HG02981 (cell line): ENCODE data around the gene AMFR.

Experiments used
- ATAC-seq: cut with Tn5 transposase; IDR thresholded peaks from one replicate; pipeline ENCODE4 v1.9.1; 2021; ENCODE audit warnings: mild to moderate bottlenecking, moderate library complexity; ENCODE audit not compliant: unreplicated experiment

AMFR gene

DNA sequence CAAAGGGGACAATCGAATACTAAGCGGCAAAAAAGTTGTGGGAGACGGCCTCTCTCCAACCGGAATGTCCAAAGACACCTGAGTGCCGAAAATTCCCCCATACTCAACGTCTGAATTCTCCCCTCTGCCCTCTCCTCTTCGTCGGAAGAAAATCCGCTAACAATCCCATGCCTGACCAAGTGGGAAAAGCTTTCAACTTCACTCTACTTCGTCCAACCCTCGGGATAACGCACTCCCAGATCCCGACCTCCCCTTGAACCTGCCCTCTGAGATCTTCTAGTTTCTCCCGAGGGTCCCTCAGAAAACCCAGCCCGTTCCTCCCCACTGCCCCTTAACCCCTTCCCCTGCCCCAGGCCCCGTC is 961 bp downstream of the AMFR start:
- ATAC-seq: no peak

DNA sequence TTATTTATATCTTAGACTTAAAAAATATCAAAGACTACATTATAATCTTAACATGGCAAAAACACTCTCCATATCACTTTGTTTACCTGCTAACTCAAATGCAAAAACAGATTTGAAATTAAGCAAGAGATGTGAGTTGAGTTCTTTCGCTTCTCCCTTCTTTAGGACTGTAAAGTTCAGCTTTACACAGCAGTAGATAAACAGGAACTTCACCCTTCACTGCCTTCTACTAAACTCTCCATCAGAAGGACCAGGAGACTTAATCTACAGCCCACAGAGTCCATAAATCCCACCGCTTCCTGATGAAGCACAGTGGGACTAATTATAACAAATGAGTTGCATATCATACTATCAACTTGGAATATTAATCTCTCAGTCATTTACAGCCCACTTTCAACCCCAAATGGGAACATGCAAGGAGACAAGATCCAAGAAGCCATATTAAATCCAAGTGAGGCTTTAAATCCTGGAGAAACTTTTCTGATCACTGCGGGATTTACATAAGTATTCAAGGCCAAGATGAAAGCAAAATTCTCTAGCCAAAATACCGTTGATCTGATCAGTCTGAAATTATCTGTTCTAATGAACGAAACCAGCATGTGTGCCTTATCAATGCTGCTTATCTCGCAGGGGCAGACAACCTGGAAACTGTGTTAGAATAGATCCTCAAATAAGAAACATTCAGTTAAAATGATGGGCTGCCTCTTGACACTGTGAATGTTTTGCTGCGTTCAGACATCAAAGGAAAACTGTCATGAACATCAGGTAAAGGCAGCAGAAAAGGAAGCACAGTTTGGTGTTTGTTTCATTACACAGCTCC is 1.6 kb downstream of the AMFR start:
- ATAC-seq: no peak

DNA sequence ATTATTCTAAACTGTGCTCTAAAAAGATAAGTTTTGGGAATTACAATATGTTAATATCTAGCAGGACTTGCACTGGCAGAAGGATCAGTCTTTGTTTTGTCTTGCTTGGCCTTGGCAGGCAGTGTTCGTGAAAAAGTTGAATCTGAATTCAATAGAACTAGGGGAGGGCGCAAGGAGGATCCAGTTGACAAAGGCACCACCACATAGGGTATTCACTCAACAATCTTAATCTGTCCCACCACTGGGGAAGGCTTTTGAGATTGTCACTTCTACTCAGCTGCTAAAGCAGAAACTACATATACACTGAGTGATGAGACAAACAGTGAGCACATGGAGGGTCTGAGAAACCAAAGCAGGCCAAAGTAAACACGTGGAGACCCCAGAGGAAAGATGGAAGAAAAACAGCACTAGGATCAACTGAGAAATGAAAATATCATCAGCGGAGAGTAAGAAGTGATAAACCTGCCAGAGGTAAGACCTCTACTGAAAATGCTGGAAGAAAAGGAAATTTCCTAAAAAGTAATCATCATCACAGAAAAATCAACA is 2.4 kb downstream of the AMFR start:
- ATAC-seq: no peak

DNA sequence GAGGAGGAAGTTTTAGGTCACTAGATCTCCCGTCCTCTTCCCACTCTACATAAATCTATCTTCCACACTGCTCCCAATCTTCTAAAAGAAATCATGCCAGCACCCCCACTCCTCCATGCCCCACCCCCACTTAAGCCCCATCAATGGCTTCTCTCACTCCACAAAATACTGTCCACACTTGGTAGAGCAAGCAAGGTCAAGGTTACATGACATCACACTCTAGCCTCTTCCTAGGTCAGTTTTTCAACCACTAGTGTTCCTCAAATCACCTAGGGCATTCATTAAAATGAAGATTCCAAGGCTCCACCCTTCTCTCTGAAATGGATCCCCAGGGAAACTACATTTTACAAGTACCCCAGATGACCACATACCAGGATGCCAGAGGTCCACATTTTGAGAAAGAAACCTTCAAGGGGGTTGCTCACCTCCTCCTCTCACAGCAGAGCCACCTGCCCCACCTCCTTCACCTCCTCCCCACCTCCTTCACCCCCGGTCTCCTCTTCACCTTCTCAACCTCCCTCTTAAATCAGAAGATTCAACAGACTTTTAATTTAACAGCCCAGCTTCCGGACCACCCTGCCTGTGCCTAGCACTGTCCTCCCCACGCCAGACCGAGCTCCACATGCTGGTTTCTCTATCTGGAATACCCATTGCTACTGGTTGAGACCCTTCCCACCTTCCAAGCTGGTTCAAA is 3.2 kb downstream of the AMFR start:
- no peak for ATAC-seq

DNA sequence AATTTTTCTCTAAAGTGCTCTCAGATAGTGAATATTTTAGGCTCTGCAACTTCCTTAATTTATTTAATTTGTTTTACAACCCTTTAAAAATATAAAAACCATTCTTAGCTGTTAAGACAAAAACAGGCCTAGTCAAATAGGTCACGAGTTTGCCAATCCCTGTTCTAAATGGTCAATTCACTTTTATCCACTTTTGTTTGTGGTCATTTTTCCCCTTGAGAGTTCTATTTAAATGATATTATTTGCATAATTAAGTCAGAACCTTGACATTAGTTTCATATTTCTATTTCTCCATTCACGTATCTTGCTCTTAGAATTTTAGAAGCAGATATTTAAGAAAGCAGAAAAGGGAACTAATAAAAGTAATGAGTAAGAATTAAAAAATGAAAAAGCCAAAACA is 4.0 kb downstream of the AMFR start:
- no peak for ATAC-seq

DNA sequence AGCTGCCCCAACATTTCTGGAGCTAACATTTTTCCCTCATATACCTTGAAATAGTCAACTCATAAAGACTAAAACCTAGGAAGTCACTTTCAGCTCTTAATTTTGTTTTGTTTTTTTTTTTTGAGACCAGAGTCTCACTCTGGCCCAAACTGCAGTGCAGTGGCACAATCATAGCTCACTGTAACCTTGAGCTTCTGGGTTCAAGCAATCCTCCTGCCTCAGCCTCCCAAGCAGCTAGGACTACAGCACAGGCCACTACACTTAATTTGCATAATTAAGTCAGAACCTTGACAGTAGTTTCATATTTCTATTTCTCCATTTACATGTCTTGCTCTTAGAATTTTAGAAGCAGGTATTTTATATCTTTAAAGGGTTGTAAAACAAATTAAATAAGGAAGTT is 4.7 kb downstream of the AMFR start:
- ATAC-seq: no peak

DNA sequence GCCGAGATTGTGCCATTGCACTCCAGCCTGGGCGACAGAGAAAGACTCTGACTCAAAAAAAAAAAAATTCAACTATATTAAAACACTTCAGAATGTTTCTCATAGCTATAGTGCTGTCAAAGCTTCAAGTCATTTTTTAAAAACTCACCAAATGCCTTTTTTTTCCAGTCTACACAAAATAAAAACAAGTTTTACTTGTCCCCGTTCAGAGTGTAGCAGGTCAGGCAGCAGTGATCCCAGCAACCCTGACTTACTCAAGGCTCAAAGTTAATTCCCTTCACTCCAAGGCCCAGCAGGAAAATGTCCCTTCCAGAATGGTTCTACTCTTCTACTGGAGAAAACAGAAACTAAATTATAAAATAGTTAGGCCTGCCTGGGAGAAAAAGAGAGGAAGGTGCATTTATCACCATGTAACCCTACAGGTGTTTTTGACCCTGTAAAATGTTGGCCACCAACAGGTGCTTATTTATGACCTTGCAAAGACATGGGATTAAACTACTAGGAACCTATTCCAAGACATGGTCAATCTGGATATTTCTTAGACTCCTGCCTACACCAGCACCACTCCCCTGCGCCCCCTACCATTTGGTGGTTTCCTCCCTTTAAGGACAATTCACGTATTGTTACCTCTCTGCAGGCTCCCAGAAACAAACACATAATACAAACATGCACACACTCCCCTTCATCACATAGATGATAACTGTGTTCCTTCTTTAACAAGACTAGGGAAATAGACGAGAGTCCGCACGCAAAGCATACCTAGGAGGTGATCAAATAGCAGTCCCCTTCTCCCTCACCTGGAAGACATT is 5.4 kb downstream of the AMFR start:
- ATAC-seq: no peak

DNA sequence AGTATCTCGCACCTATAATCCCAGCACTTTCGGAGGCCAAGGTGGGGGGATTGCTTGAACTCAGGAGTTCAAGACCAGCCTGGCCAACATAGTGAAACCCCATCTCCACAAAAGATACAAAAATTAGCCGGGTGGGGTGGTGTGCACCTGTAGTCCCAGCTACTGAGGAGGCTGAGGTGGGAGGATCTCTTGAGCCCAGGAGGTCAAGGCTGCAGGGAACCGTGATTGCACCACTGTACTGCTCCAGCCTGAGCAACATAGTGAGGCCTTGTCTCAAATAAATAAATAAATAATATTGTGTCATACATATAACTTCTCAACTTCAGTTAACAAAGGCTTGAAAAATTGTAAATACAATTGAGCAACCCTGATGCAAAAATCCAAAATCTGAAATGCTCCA is 8.2 kb downstream of the AMFR start:
- ATAC-seq: no peak

DNA sequence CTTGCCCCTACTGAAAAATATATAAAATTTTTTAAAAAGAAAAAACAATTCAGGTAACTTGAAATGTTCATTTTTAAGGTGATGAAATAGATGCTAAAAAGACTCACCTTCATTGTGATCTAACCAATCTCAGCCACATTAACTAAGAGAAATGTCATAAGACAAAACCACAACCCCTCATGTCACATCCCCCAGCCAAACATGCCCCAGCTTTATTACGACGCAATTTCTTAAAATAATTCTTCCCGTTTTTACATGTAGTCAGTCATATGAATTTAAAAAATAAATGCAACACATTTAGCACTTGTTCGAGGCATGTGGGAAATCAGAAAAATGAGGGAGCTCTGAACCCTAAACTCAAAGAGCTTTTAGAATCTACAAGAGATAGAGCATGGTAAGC is 9.5 kb downstream of the AMFR start:
- ATAC-seq: no peak

DNA sequence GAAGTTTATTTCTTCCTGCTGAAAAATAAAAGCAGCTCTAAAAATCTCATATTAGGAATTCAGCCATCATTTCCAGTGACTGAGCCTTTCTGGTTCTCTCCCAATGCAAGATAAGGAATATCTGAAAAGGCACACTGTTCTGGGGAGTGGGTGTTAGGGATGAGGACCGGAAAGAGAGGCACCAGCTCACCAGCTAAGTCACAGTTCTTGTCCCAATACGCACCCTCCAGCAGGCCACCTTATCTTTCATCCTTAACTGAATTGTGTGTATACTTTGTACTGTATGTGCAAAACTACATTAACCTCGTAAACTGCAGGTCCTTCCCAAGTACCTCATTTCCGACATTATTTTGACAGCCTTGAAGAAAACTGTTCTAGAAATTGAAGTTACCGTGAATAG is 11.0 kb downstream of the AMFR start:
- no peak for ATAC-seq

DNA sequence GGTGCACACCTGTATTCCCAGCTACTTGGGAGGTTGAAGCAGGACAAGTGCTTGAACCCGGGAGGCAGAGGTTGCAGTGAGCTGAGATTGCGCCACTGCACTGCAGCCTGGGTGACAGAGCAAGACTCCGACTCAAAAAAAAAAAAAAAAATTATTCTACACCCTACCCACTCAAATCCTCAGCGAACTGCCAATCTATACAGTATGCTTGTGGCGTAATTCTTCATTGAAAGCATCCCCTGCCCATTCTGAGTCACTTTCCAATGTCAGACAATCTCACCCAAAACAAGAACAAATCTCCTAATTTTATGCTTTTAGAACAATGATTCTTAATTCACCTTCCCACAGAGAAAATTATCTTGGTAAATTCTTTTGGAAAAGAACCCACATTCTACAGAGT is 12.0 kb downstream of the AMFR start:
- no peak for ATAC-seq

DNA sequence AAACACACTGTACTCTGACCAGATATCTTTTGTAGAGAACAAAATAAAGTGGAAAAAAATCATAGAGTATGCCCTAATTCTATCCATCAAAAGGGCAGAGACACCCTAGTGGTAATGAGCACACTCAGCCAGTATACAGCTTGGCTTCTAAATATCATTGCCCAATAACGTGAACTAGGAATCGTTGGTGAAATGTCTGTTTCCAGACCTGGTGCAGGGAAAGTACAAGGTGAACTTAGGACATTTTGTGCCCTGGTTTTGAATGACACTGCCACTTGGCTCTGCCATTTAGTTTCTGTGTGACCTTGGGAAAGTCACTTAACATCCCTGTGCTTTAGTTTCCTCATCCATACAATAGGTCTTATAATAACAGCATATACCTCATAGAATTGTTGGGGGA is 13.7 kb downstream of the AMFR start:
- ATAC-seq: no peak

DNA sequence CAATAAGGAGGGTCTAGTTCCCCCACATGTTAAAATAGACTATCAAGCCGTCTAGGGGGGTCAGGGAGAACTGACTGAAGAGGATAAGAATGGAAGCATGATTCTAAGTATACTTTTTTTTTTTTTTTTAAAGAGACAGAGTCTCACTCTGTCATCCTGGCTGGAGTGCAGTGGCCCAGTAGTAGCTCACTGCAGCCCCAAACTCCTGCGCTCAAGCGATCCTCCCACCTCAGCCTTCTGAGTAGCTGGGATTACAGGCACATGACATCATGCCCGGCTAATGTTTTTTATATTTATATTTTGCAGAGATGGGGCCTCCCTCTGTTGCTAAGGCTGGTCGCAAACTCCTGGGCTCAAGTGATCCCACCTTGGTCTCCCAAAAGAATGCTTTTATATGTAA is 14.2 kb downstream of the AMFR start:
- no peak for ATAC-seq

DNA sequence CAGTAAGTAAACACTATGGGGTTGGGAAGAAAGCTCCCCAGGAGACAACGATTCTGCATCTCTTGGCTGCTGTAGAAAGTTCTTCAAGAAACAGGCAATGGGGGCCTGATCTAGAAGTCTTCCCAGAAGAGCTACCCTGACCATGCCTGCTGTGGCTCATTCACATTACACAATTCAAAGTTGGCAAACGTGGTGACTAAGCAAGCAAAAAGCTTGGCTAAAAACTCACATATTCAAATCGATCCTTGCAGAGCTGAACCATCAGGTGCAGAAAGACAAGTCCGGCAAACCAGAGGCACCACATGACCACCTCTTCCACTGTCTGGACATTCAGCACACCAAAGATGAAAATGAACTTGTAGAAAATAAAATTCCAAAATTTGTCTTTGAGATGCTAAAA is 16.1 kb downstream of the AMFR start:
- no peak for ATAC-seq

DNA sequence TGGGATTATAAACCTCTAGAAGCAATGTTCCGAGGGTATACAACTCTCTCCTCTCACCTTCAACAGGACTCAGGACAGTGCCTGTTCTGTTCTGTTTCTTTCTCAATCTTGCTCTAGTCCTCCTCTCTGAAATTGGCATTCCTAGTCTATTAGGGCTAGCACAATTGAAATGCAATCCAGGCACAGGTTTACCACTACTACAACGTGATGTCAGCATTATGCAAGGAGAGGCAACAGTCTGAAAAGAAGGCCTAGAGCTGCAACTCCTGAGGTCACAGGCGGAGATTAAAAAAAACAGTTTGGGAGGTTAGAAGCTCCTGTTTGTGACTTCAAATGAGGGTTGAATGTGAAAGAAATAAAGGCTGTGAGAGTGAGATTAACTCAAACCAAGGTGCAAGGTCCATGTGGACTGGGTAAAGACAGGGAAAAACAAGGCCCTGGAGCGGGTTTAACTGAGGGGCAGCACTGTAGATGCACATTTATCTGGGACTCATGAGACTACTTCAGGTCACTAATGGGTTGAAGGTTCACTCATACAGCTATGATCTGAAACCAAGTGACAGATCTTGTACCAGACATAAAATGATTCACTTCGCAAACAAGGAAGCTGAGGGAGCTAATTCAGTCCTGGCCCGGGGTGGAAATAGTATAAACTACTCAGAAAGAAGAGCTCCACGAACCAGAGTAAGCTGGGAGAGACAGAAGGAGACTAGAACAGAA is 16.8 kb downstream of the AMFR start:
- ATAC-seq: no peak

DNA sequence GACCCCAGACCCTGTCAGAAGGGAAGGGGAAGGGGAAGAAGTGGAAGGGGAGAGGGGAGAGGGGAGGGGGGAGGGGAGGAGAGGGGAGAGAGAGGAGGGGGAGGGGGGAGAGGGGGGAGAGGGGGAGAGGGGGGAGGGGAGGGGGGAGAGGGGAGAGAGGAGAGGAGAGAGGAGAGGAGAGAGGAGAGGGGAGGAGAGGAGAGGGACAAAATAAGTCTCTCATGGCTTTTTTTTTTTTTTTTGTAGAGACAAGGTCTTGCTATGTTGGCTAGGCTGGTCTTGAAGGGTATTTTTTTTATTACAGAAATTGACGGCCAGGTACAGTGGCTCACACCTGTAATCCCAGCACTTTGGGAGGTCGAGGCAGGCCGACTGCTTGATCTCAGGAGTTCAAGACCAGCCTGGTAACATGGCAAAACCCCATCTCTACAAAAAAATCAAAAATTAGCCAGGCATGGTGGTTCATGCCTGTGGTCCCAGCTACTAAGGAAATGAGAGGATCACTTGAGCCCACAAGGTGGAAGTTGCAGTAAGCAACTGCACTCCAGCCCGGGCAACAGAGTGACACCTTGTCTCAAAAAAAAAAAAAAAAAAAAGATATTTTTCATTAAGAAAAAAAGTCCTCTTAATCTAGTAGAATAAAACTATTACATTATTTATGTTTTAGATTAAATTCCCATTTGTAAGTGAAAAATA is 19.2 kb downstream of the AMFR start:
- no peak for ATAC-seq

DNA sequence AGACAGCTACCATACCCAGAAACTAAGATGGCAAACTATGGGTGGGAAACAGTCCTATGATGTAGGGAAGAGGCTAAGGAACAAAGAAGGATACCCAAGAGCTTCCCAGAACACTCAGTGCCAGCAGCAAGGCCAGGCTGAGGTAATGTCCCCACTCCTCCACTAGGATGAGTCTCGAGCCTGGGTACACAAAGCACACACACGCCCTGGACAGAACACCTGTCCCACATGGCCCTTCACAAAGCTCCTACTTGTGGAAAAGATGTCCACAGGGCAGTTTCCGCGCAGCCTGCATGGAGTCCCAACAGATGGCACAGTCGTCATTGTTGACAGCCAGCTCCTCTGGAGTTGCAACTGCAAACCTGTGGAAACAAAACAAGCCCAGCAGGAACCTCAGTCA is 23.9 kb downstream of the AMFR start:
- no peak for ATAC-seq

DNA sequence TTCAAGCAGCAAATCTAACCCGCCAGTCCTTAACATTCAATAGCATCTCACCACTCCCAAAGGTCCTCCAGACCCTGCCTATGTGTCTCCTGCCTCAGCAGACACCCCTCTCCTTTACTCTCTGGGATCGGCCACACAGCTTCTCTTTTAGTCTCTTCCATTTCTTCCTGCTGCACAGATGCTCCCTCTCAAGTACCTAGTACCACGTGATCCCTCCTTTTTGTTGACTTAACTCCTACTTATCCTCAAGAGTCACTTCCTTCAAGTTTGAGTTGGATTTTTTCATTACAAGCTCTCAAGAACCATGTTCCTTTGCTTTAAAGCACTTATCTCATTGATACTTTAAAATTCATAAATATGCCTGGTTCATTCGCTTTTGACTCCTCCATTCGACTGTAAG is 24.9 kb downstream of the AMFR start:
- ATAC-seq: no peak

DNA sequence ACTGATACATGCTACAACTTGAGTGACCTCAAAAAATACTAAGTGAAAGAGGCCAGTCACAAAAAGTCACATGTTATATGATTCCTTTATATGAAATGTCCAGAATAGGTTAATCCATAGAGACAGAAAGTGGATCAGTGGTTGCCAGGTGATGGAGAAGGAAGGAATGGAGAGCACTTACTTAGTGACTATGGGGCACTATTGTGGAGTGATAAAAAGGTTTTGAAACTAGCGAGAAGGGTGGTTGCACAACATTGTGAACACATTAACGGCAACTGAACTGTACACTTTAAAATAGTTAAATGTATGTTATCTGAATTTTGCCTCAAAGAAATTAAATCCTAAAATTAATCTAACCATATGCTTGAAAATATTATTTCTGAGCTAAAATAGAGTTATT is 25.9 kb downstream of the AMFR start:
- ATAC-seq: no peak

DNA sequence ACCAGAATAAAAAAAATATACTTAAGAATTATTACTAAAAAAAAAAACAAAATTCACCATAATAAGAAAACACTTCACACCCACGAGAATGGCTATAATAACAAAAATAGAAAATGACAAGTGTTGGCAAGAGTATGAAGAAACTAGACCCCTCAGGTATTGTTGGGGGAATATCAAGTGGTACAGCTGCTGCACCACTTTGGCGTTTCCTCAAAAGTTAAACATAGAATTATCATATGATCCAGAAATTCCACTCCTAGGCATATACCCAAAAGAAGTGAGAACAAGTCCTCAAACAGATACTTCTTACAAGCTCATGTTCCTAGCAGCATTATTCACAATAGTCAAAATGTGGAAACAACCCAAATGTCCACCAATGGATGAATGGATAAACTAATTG is 26.3 kb downstream of the AMFR start:
- ATAC-seq: no peak
